Astrocyte of the hippocampus (primary cell): Measurements from ENCODE around the gene ZBTB7B.

Experiments used
- DNase-seq: peaks from one replicate; pipeline ENCODE4 v3.0.0; 2011; ENCODE audit warnings: low read depth, low spot score

ZBTB7B gene

GRCh38 chr1:155003766-155004351, 1.3 kb downstream of the ZBTB7B start:
- DNase-seq: peak; percentile 62

GRCh38 chr1:155004352-155005075, 1.9 kb downstream of the ZBTB7B start:
- DNase-seq: no peak

- peak; percentile 65 for DNase-seq
Observed at GRCh38 chr1:155005076-155006011, 2.7 kb downstream of the ZBTB7B start.

- DNase-seq: peak; percentile 22
Observed at GRCh38 chr1:155006601-155007101, 4.0 kb downstream of the ZBTB7B start.

GRCh38 chr1:155007251-155007828, 4.7 kb downstream of the ZBTB7B start:
- DNase-seq: no peak

- no peak for DNase-seq
Observed at GRCh38 chr1:155008015-155008941, 5.7 kb downstream of the ZBTB7B start.

GRCh38 chr1:155009221-155009711, 6.7 kb downstream of the ZBTB7B start:
- DNase-seq: no peak

- DNase-seq: no peak
Observed at GRCh38 chr1:155009742-155010141, 7.1 kb downstream of the ZBTB7B start.

GRCh38 chr1:155010211-155010918, 7.8 kb downstream of the ZBTB7B start:
- DNase-seq: no peak

GRCh38 chr1:155011004-155011416, 8.4 kb downstream of the ZBTB7B start:
- no peak for DNase-seq

- no peak for DNase-seq
Observed at GRCh38 chr1:155011437-155012025, 8.9 kb downstream of the ZBTB7B start.

GRCh38 chr1:155012026-155012546, 9.5 kb downstream of the ZBTB7B start:
- peak; percentile 34 for DNase-seq

GRCh38 chr1:155012776-155013602, 10.4 kb downstream of the ZBTB7B start:
- DNase-seq: no peak

- DNase-seq: no peak
Observed at GRCh38 chr1:155013632-155014031, 11.0 kb downstream of the ZBTB7B start.

GRCh38 chr1:155014709-155015508, 12.3 kb downstream of the ZBTB7B start:
- DNase-seq: no peak

- DNase-seq: no peak
Observed at GRCh38 chr1:155015527-155016230, 13.1 kb downstream of the ZBTB7B start.
